Central memory CD8-positive, alpha-beta T cell (primary cell): ENCODE results near the gene GGN.

Experiments used
- ATAC-seq: fragments of 150-1000 bp; cut with Tn5 transposase; replicated peaks from 2 replicates; pipeline ENCODE4 v1.10.0; 2022; ENCODE audit warnings: mild to moderate bottlenecking, moderate FRiP score, moderate number of reproducible peaks; ENCODE audit not compliant: poor library complexity, severe bottlenecking; ENCODE audit errors: extremely low read depth
- DNase-seq, 2 donors: peaks; one replicate each; pipeline ENCODE4 v3.0.0; 2021; ENCODE audit warnings: low spot score in 2 of 2
- H3K27ac Mint-ChIP-seq: one replicate; pipeline ENCODE4 v1.8.0; 2022; ENCODE audit warnings: low read depth, mild to moderate bottlenecking, moderate library complexity, mixed read lengths
- H3K27me3 Mint-ChIP-seq: one replicate; pipeline ENCODE4 v1.8.0; 2022; ENCODE audit warnings: mixed read lengths
- H3K36me3 Mint-ChIP-seq: one replicate; pipeline ENCODE4 v1.8.0; 2022; ENCODE audit warnings: mild to moderate bottlenecking, moderate library complexity, mixed read lengths; ENCODE audit not compliant: insufficient read depth
- H3K4me1 Mint-ChIP-seq: one replicate; pipeline ENCODE4 v1.8.0; 2022; ENCODE audit warnings: mixed read lengths
- H3K4me3 Mint-ChIP-seq: one replicate; pipeline ENCODE4 v1.8.0; 2022; ENCODE audit warnings: mild to moderate bottlenecking, moderate library complexity, mixed read lengths
- H3K9me3 Mint-ChIP-seq: one replicate; pipeline ENCODE4 v1.8.0; 2022; ENCODE audit warnings: mixed read lengths

Gene GGN

GRCh38 chr19:38389957-38390924, 2.4 kb upstream of the GGN start:
- Mint-ChIP-seq H3K4me1 (peaks cover 26% of the 10 kb centered on the region), H3K27me3 (peaks cover 6% of the 10 kb centered on the region), H3K27ac (no peak overlapping the region), H3K36me3 (peaks cover 10% of the 10 kb centered on the region), H3K9me3 (no peaks in the 10 kb centered on the region), H3K4me3 (peak overlapping the region; percentile 79)
- ATAC-seq (no peak), DNase-seq (no peak)

- peaks cover 26% of the 10 kb centered on the region for H3K4me1 Mint-ChIP-seq
- H3K36me3 Mint-ChIP-seq, result peaks cover 7% of the 10 kb centered on the region
- H3K27ac Mint-ChIP-seq, result no peak overlapping the region
- H3K27me3 Mint-ChIP-seq, result peaks cover 5% of the 10 kb centered on the region
- no peaks in the 10 kb centered on the region for H3K9me3 Mint-ChIP-seq
- DNase-seq, result no peak
- H3K4me3 Mint-ChIP-seq, result peak overlapping the region; percentile 79
- ATAC-seq, result no peak
These were observed 1.5 kb upstream of the GGN start for GRCh38 chr19:38389101-38389925.

GRCh38 chr19:38388349-38389100, 691 bp upstream of the GGN start, which contains the start of gene SPRED3:
SPRED3 (plus strand) TSS chr19:38388697; CDS start chr19:38390303, 1,606 bp downstream.
- Mint-ChIP-seq H3K27ac (peak within 1 kb of the TSS; percentile 77), H3K27me3 (no peaks in the 10 kb centered on the region), H3K4me3 (peak within 1 kb of the TSS; percentile 79), H3K9me3 (no peaks in the 10 kb centered on the region), H3K4me1 (peaks cover 19% of the 10 kb centered on the region), H3K36me3 (peaks cover 11% of the 10 kb centered on the region)
- DNase-seq (no peak), ATAC-seq (peak; percentile 8)

- DNase-seq (no peak), ATAC-seq (peak; percentile 6)
- H3K4me3 Mint-ChIP-seq, result peak overlapping the region; percentile 79
- H3K36me3 Mint-ChIP-seq, result peaks cover 23% of the 10 kb centered on the region
- H3K9me3 Mint-ChIP-seq, result no peaks in the 10 kb centered on the region
- H3K27me3 Mint-ChIP-seq, result no peaks in the 10 kb centered on the region
- peaks cover 18% of the 10 kb centered on the region for H3K4me1 Mint-ChIP-seq
- no peak overlapping the region for H3K27ac Mint-ChIP-seq
These were observed 774 bp downstream of the GGN start for GRCh38 chr19:38386971-38387549.

GRCh38 chr19:38386300-38386970, 1.4 kb downstream of the GGN start:
- H3K4me3 Mint-ChIP-seq, result no peak overlapping the region
- H3K4me1 Mint-ChIP-seq, result peaks cover 18% of the 10 kb centered on the region
- H3K9me3 Mint-ChIP-seq, result no peaks in the 10 kb centered on the region
- H3K27ac Mint-ChIP-seq, result no peak overlapping the region
- DNase-seq, result no peak
- H3K36me3 Mint-ChIP-seq, result peaks cover 29% of the 10 kb centered on the region
- no peaks in the 10 kb centered on the region for H3K27me3 Mint-ChIP-seq
- no peak for ATAC-seq

GRCh38 chr19:38385804-38386257, 2.0 kb downstream of the GGN start:
- H3K27ac Mint-ChIP-seq, result no peak overlapping the region
- no peaks in the 10 kb centered on the region for H3K9me3 Mint-ChIP-seq
- no peak overlapping the region for H3K4me3 Mint-ChIP-seq
- H3K27me3 Mint-ChIP-seq, result no peaks in the 10 kb centered on the region
- DNase-seq (no peak), ATAC-seq (no peak)
- H3K4me1 Mint-ChIP-seq, result peaks cover 18% of the 10 kb centered on the region
- peaks cover 34% of the 10 kb centered on the region for H3K36me3 Mint-ChIP-seq

- Mint-ChIP-seq H3K9me3 (no peaks in the 10 kb centered on the region), H3K4me1 (peaks cover 18% of the 10 kb centered on the region), H3K4me3 (no peak overlapping the region), H3K27ac (peak overlapping the region; percentile 62), H3K27me3 (no peaks in the 10 kb centered on the region), H3K36me3 (peaks cover 38% of the 10 kb centered on the region)
- no peak for DNase-seq
- ATAC-seq, result no peak
These were observed 2.6 kb downstream of the GGN start for GRCh38 chr19:38385057-38385803.

- Mint-ChIP-seq H3K4me3 (no peak overlapping the region), H3K9me3 (no peaks in the 10 kb centered on the region), H3K36me3 (peaks cover 40% of the 10 kb centered on the region), H3K4me1 (peaks cover 15% of the 10 kb centered on the region), H3K27ac (peak overlapping the region; percentile 62), H3K27me3 (no peaks in the 10 kb centered on the region)
- ATAC-seq (no peak), DNase-seq (no peak)
These were observed 3.4 kb downstream of the GGN start for GRCh38 chr19:38384209-38385027.

- Mint-ChIP-seq H3K27ac (no peak overlapping the region), H3K4me3 (no peak overlapping the region), H3K36me3 (peaks cover 47% of the 10 kb centered on the region), H3K4me1 (peaks cover 18% of the 10 kb centered on the region), H3K27me3 (no peaks in the 10 kb centered on the region), H3K9me3 (no peaks in the 10 kb centered on the region)
- no peak for ATAC-seq
- no peak for DNase-seq
These were observed 4.1 kb downstream of the GGN start for GRCh38 chr19:38383743-38384142.

GRCh38 chr19:38383184-38383583, 4.7 kb downstream of the GGN start:
- Mint-ChIP-seq H3K4me1 (peaks cover 16% of the 10 kb centered on the region), H3K9me3 (no peaks in the 10 kb centered on the region), H3K27me3 (no peaks in the 10 kb centered on the region), H3K27ac (no peak overlapping the region), H3K36me3 (peaks cover 50% of the 10 kb centered on the region), H3K4me3 (no peak overlapping the region)
- DNase-seq (no peak), ATAC-seq (no peak)
